ENCODE data around the gene PAX1. TPM values are rescaled to one million over a fixed set of nuclear protein-coding genes. Genes with fewer than 3 reads are reported as not detected.
A peak's percentile ranks its signal among the peaks of the same experiment; 100 is the strongest.

PAX1 gene
- total and polyA plus RNA-seq, 9 of the 15 experiments (the other 6 are each of a cell fraction or from before 2014, with no cell fraction given): not detected

GRCh38 chr20:21656308-21657067 lies 49.0 kb upstream of the PAX1 start (continued):
- TF ChIP-seq ZNF395 (CRISPR knock-in tag; IDR thresholded peaks at IDR 0.05) (no peak; the same call in 1 of the 2 replicates), PHB2 (IDR thresholded peaks at IDR 0.05; ENCODE audit: low read depth) (no peak), ZNF75A (CRISPR knock-in tag; IDR thresholded peaks at IDR 0.05) (peak; percentile 50; the same call in 1 of the 2 replicates), ERF (CRISPR knock-in tag; IDR thresholded peaks at IDR 0.05) (peak; percentile 97), ZNF583 (CRISPR knock-in tag; IDR thresholded peaks at IDR 0.05) (no peak), SIN3A (IDR thresholded peaks at IDR 0.05; ENCODE audit: borderline replicate concordance in 2 of 2, control insufficient read depth in 1 of 2, low read depth in 2 of 2, low read length in 2 of 2) (no peak), ID3 (CRISPR knock-in tag; IDR thresholded peaks at IDR 0.05) (no peak; the same call in 1 of the 2 replicates), ID3 (tag; IDR thresholded peaks at IDR 0.05) (no peak), PATZ1 (CRISPR knock-in tag; IDR thresholded peaks at IDR 0.05; ENCODE audit: borderline replicate concordance) (peak; percentile 88; the same call in 1 of the 2 replicates), ZNF57 (CRISPR knock-in tag; IDR thresholded peaks at IDR 0.05) (peak; percentile 85), ZNF239 (CRISPR knock-in tag; IDR thresholded peaks at IDR 0.05) (peak; percentile 86), ZNF76 (CRISPR knock-in tag; IDR thresholded peaks at IDR 0.05; ENCODE audit: borderline replicate concordance) (peak; percentile 96), TSHZ1 (CRISPR knock-in tag; IDR thresholded peaks at IDR 0.05) (peak; percentile 74; the same call in 1 of the 2 replicates), ARID1B (IDR thresholded peaks at IDR 0.05) (no peak), ZBTB17 (CRISPR knock-in tag; IDR thresholded peaks at IDR 0.05) (peak; percentile 91), PHF8 (IDR thresholded peaks at IDR 0.05; ENCODE audit: borderline replicate concordance, low read length) (no peak), E2F5 (CRISPR knock-in tag; IDR thresholded peaks at IDR 0.05) (no peak), CREBBP (IDR thresholded peaks at IDR 0.05; ENCODE audit: low read depth, low read length) (no peak)
